ENCODE results near the gene RCOR3.
"Not testable (repeated sequence)": the region's sequence is repeated elsewhere in the genome, so short reads cannot be mapped to it uniquely, and the experiment has no call there.

The RCOR3 gene

GRCh38 chr1:211261229-211261628 lies 2.1 kb downstream of the RCOR3 start:
- DNase-seq (ENCODE audit: extremely low spot score) = no peak
- ChIA-PET POLR2A (no interaction called here), CTCF (interaction anchor here (1.0 to 1.2 kb wide), 2 partner anchors 17 to 67 kb away, joined by 3 to 4 read pairs; no protein-coding TSS in a partner anchor)
- no peak for TF ChIP-seq CTCF (IDR thresholded peaks at IDR 0.05; ENCODE audit: control extremely low read depth, extremely low read depth, low read depth, missing control alignments)

GRCh38 chr1:211263022-211263421 lies 3.9 kb downstream of the RCOR3 start:
- CTCF ChIA-PET = interaction anchor here (1.3 kb wide), 1 partner anchor 121 kb away, joined by 3 read pairs; no protein-coding TSS in a partner anchor
- DNase-seq (ENCODE audit: extremely low spot score) = not testable (repeated sequence)
- POLR2A ChIA-PET = interaction anchor here (0.5 to 1.0 kb wide), 2 partner anchors 72 to 344 kb away, joined by 4 to 5 read pairs; no protein-coding TSS in a partner anchor

GRCh38 chr1:211267204-211267857 lies 8.2 kb downstream of the RCOR3 start:
- DNase-seq (ENCODE audit: extremely low spot score) = no peak
- POLR2A ChIA-PET = no interaction called here
- CTCF ChIA-PET = interaction anchor here (1.1 kb wide), 1 partner anchor 15 kb away, joined by 3 read pairs; no protein-coding TSS in a partner anchor
- TF ChIP-seq CTCF (IDR thresholded peaks at IDR 0.05; ENCODE audit: control extremely low read depth, extremely low read depth, low read depth, missing control alignments) = no peak

GRCh38 chr1:211279340-211279739 lies 20.2 kb downstream of the RCOR3 start:
- no peak for DNase-seq (ENCODE audit: extremely low spot score)
- ChIA-PET CTCF (no interaction called here), POLR2A (no interaction called here)
- no peak for TF ChIP-seq CTCF (IDR thresholded peaks at IDR 0.05; ENCODE audit: control extremely low read depth, extremely low read depth, low read depth, missing control alignments)

- no peak for DNase-seq (ENCODE audit: extremely low spot score)
- ChIA-PET POLR2A (no interaction called here), CTCF (no interaction called here)
- no peak for TF ChIP-seq CTCF (IDR thresholded peaks at IDR 0.05; ENCODE audit: control extremely low read depth, extremely low read depth, low read depth, missing control alignments)
These were observed 21.7 kb downstream of the RCOR3 start for GRCh38 chr1:211280910-211281309.

GRCh38 chr1:211281320-211282022 lies 22.3 kb downstream of the RCOR3 start:
- ChIA-PET CTCF (no interaction called here), POLR2A (no interaction called here)
- DNase-seq (ENCODE audit: extremely low spot score) = no peak
- TF ChIP-seq CTCF (IDR thresholded peaks at IDR 0.05; ENCODE audit: control extremely low read depth, extremely low read depth, low read depth, missing control alignments) = no peak

GRCh38 chr1:211282023-211282373 lies 22.8 kb downstream of the RCOR3 start:
- DNase-seq (ENCODE audit: extremely low spot score) = no peak
- POLR2A ChIA-PET = no interaction called here

More at GRCh38 chr1:211282023-211282373, 22.8 kb downstream of the RCOR3 start:
- TF ChIP-seq CTCF (IDR thresholded peaks at IDR 0.05; ENCODE audit: control extremely low read depth, extremely low read depth, low read depth, missing control alignments) = no peak
- CTCF ChIA-PET = no interaction called here
